ENCODE results near the gene FAM135A. TPM values are rescaled to one million over a fixed set of nuclear protein-coding genes. Genes with fewer than 3 reads are reported as not detected.

FAM135A gene
- total and polyA plus RNA-seq, 2 of the 13 experiments (the other 11 are each of a cell fraction or from before 2014, with no cell fraction given), result 26.9 to 31.5 TPM

- TF ChIP-seq ZNF570 (CRISPR knock-in tag; IDR thresholded peaks at IDR 0.05; ENCODE audit: borderline replicate concordance) (no peak), SPEN (CRISPR knock-in tag; IDR thresholded peaks at IDR 0.05; ENCODE audit: low read depth) (no peak), ZNF546 (CRISPR knock-in tag; conservative IDR thresholded peaks at IDR 0.05) (no peak), MAX (IDR thresholded peaks at IDR 0.05) (no peak), SOX13 (IDR thresholded peaks at IDR 0.05) (no peak; the same call in 1 of the 2 replicates), SOX13 (CRISPR knock-in tag; conservative IDR thresholded peaks at IDR 0.05 in 1 of 2, IDR thresholded peaks at IDR 0.05 in 1 of 2) (peak in 1 of 2 experiments; percentile 47; a peak in 1 of 4 replicates), CREM (IDR thresholded peaks at IDR 0.05) (peak; percentile 23; the same call in 1 of the 2 replicates), CREM (CRISPR knock-in tag; IDR thresholded peaks at IDR 0.05) (no peak), ZNF280D (CRISPR knock-in tag; IDR thresholded peaks at IDR 0.05) (no peak), SMARCE1 (IDR thresholded peaks at IDR 0.05; ENCODE audit: borderline replicate concordance) (no peak)
- TF ChIP-seq, protein P1, sequence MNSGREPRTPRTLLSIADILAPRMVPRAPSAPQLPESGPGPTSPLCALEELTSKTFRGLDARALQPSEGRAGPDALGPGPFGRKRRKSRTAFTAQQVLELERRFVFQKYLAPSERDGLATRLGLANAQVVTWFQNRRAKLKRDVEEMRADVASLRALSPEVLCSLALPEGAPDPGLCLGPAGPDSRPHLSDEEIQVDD (CRISPR knock-in tag; IDR thresholded peaks at IDR 0.05; ENCODE audit: borderline replicate concordance), result no peak
- TF ChIP-seq, protein P2, sequence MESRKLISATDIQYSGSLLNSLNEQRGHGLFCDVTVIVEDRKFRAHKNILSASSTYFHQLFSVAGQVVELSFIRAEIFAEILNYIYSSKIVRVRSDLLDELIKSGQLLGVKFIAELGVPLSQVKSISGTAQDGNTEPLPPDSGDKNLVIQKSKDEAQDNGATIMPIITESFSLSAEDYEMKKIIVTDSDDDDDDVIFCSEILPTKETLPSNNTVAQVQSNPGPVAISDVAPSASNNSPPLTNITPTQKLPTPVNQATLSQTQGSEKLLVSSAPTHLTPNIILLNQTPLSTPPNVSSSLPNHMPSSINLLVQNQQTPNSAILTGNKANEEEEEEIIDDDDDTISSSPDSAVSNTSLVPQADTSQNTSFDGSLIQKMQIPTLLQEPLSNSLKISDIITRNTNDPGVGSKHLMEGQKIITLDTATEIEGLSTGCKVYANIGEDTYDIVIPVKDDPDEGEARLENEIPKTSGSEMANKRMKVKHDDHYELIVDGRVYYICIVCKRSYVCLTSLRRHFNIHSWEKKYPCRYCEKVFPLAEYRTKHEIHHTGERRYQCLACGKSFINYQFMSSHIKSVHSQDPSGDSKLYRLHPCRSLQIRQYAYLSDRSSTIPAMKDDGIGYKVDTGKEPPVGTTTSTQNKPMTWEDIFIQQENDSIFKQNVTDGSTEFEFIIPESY (CRISPR knock-in tag; IDR thresholded peaks at IDR 0.05), result 0 out of 2 replicates have a peak, but pooled peaks have one; percentile 26
Measured at GRCh38 chr6:70411542-70412251, 1.6 kb upstream of the FAM135A start (continued).
